GM19023 (cell line): ENCODE measurements around the gene SNCA.

ENCODE experiments used
- ATAC-seq: cut with Tn5 transposase; IDR thresholded peaks from one replicate; pipeline ENCODE4 v1.9.1; 2021; ENCODE audit warnings: mild to moderate bottlenecking, moderate library complexity; ENCODE audit not compliant: unreplicated experiment

The SNCA gene

DNA sequence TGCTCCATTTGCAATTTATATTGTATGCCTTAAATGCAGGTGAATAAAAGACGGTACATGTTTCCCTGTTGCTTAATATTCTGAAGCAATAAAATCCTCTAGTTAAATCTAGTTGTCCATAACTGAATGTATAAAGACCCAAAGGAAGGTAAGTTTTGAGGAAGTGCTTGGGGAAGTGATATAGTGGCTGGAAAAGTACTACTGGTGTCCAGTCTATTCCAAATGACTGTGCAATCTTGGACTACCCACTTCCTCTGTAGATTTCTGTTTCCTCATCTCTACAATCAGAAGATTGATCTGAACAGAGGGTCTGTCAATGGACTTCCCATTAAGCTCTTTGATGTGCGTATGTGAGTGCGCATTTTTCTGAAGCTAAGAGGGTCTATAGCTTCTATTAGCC, 17.0 kb downstream of the SNCA start:
- no peak for ATAC-seq

DNA sequence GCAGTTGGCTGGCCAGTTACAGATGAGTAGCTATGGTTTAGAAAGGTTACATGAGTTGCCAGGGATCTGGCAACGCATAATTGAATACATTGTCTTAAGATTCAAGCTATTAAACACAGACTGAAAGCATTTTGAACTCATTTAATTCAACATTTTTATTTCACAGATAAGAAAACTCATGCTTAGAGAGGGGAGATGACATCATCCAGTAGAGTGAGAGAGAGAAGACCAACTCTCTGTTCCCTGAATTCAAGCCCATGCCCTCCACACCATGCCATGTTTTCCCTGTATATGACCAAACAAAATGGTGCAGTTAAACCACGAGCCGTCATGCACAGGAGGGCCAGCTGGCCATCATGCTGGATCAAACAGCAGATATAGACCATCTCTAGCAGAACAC, 22.6 kb downstream of the SNCA start:
- no peak for ATAC-seq

DNA sequence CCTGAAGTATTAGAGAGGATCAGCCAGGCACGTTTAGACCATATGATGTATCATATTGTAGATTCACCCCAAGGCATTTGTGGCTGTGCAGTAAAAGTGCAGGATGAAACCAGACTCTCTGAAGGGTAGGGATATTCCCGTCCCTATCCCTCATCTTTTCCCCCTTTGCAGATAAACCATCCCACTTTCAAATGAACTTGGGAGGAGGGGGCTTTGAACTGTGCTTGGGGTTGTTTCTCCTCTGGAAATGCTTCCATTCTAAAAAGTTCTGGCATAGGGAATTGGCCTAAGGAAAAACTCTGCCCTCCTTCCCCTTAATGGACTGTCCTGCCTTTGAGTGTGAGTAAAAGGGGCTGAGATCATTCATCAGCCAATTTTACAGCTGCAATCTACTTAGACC, 23.8 kb downstream of the SNCA start:
- no peak for ATAC-seq

DNA sequence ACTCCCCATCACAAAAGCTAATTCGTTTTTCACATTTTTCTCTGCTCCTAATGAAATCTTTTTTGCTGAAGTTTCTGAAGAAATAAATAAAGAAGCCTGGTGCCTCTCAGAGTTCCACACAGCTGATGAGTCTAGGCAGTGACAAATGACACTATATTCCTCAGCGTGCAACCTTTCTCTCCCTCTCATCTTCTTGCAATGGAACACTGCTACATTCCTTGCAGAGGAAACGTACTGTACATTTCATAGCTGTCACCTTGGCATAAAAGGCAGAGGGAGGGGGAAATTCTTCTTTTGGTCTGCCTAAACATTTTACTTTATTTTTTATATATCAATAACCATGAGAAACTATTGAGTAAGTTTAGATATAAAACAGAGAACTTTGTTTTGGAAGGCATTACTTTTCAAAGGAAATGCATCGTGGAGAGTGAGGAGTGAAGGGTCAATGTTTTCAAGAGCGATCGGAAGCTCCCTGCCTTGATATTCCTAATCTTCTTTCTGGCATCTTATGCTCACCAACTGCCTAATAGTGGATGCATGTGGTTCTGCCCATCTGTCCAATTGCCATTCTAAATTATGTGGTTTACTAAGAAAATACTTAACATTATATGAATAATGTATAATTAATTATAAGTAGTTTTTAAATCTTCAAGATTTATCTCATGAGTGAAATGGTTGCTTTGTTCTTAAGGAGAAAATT, 29.4 kb downstream of the SNCA start:
- no peak for ATAC-seq

DNA sequence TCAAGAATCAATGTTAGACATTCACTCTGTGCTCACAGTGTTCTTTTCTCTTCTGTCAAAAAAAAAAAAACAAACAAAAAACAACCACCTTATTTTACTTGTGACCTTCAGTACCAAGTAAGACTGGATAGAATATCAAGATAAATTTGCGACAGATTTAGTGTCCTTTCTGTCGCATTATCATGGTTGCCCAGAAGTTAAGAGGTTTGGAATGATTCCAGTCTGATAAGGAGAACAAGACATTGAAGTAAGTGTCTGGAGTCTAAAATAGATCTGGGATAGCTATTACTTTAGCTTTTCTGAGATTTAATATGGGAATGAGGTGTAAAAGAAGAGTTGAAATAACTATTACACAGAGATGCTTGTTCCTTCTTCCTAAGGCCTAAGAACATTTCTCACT, 31.7 kb downstream of the SNCA start:
- ATAC-seq, result no peak

DNA sequence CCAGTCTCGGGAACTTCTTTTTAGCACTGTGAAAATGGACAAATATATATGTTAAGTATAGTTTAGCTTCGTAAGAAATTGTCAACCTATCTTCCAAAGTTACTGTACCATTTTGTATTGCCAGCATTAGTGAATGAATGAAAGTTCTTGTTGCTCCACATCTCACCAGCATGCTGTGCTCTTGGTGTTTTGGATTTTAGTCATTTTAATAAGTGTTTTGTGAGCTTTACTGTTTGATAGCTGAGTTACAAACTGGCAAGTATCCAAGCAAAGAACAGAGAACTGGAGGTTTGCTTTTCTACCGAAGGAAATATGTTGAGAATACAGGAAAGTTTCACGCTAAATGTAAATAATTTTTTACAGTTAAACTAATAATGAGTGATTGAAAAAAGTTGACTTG, 33.0 kb downstream of the SNCA start:
- no peak for ATAC-seq

DNA sequence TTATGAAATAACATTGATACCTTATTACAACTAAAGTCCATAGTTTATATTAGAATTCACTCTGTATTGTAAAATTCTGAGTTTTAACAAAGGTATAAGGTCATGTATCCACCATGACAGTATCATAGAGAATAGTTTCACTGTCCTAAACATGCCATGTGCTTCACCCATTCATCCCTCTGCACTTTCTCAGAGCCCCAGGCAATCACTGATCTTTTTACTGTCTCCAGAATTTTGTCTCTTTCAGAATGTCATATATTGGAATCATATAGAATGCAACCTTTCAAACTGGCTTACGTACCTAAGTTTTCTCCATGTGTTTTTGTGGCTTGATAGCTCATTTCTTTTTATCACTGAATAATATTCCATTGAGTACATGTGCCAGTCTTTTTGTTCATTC, 33.9 kb downstream of the SNCA start:
- ATAC-seq, result no peak

DNA sequence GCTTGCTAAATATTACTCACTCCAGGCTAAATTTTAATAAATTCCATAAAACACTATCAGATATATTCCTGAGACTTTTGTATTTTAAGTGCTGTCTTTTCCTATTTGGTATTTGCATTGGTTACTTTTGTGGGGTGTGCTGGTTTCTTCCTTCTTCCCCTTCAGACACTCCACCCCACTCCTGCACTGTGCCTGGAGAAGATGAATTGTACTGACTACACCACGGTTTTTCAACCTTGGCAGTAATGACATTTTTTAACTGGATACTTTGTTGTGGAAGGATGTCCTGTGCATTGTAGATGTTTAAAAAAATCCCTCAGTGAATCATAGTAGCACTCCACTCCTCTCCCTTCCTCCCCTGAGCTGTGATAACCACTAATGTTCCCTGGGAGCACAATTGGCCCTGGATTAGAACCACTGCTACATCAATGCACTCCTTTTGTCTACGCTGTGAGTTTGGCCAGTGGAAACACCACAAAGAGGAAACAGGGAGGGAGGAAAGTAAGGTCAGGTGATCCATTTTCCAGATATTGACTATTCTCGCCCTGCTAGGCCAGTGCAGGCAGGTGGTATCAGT, 36.3 kb downstream of the SNCA start:
- ATAC-seq, result no peak

DNA sequence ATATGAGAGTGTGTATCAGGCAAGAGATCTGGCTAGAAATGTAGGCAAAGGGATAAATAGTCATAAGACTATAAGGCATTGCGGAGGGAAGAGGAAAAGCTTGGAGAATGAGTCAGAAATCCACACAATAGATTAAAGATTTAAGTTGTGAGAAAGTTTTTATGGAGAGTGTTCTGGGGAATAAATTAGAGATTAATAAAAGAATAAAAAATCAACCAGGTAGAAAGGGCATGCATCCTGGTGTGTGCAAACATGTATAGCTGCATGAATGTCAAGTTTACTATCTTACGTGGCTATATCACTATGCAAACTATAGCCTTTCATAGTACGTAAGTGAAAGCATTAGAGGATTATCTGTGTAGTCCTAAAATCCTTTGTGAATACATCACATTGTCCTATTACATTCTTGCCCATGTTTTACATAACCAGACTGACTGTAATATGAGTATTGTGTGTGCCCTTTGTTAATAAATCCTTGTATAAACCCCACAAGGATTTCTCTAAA, 36.9 kb downstream of the SNCA start:
- no peak for ATAC-seq

DNA sequence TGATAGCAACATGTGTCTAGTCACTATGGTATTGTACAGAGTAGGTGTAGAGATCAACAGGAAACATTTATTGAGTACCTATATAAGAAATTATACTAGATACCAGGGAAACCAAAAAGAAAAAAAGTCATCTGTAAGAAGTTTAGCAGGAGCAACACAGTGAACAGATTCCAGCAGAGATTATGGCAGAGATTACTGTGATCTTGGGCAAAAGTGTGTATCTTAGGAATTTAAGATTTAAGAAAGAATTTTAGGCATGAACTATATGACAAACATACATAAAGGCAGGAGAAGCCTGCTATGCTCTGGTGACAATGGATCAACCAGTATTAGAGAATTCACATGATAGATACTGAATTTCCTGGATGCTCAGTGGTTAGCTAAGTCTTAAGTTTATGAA, 37.9 kb downstream of the SNCA start:
- no peak for ATAC-seq

DNA sequence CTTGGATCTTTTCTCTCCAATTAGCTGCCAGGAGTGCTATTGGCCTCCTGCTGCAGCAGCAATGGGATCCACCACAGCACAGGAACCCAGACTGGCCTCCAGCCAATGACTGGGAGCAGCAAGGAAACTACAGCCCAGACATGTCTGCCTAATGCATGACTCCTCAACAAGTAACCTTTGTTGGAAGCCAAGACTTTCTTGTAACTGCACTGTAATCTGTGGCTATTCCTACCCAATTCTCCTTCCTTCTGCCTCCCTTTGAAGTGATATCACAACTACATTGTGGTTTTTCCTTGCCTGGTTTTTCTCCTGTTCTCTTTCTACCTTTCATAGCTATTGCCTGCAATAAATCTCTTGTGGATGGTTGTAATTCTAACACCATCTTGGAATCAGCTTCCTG, 39.8 kb downstream of the SNCA start:
- no peak for ATAC-seq

DNA sequence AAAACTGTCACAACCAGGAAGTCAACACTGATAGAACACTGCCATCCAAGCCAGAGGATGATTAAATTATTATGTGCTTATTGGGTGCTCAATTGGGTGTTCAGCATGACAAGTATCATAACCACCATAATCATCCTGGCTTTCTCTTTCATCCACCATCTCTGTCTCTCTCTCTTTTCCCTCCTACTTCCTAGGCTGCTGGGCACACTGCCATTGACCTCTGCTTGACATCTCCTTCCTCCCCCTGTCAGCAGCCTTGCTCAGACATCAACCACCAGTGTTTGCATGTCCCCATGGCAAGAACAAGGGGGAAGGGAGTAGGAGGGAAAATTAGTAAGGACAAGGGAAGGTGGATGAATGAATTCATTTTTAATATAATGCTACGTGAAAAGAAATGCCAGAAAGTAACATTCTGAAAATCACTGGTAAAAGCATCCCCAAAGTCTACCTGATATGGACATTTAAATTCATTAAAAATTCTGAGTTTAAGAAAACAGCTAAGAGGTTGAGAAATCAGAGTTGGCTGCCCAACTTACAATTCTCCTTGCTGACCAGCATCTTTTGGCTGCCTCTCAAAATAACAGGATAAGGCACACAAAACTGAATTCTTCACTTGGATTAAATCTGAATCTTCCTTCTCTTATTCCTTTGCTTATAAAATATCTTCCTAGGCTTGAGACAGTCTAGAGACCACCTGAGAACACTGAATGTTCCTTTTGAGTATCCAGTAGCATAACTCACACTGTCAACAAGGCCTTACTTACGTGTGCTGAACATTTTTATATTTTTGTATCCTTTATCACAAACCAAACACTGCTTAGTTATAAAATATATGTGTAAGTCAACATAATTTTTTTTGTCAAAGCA, 48.5 kb downstream of the SNCA start:
- no peak for ATAC-seq

DNA sequence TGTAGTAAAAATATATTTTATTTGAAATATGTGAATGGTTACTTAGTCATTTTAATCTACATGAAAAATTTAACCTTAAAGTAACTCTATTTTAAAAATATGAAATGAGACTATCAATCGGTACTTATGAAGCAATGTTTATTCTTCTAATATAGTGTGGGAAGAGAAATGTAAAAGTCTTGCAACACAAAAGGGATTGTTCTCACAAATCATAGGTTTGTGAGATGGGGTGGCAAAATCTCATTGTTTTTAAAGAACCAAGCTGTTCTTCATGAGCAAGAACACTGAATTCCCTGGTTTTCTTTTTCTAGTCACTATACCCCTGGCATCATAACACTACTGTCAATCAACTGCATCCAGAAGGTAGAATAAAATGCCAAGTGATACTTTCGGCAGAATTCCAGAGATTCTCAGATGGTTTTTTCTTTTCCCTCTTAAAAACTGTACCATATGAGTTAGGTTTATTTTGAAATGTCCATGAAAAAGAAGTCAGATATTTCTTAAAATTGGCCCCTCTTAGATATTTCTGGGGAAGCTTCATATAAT, 52.2 kb downstream of the SNCA start:
- no peak for ATAC-seq

DNA sequence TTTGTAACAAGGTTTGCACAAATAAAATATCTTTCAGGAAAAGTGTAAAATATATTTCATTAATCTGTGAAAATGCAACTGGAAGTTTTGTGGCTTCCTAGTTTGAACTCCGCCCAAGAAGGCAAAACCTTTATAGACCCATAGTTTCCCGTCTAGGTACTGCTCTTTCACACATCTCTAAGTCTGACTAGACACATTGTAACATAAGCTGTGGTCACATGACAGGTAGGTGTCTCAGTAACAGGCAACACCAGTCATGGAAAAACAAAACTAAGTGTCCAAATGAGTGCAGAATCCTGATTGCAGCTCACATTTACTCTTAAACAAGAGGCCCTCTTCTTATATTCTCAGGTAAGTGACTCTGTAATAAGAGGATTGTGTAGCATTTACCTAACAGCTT, 55.6 kb downstream of the SNCA start:
- ATAC-seq, result no peak

DNA sequence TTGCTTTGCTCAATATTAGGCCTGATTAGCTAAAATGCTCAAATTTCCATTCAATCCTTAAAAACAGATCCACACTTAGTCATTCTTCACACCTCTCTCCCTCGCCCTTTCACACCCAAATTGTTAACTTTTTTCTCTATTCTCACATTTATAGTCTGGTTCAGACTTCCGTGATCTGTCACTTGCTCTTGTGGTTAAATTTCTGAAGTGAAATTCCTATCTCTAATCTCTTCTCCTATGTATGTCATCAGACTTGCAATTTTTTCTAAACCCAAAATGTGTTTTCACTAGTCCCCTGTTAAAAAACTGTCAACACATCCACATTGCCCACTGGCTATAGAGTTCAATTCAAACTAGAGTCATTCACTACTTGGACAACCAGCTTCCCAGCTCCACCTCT, 63.2 kb downstream of the SNCA start:
- no peak for ATAC-seq

DNA sequence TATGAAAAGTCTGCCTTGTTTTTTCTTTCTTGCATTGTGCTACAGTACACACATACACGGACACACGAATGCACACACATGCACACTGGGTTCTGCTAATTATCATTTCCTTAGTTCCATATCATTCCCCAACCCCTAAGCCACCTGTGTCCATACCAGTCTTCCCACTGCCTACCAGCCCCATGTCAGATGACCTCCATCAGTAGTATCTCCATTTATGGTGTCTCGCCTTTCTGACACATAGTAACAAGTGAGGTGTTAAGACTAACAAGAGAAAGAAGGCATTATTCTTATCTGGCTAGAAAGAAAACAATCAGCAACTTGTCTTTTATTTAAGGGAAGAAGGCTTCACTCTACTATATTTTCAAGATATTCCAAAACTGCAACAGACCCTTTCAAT, 67.1 kb downstream of the SNCA start:
- ATAC-seq, result no peak

DNA sequence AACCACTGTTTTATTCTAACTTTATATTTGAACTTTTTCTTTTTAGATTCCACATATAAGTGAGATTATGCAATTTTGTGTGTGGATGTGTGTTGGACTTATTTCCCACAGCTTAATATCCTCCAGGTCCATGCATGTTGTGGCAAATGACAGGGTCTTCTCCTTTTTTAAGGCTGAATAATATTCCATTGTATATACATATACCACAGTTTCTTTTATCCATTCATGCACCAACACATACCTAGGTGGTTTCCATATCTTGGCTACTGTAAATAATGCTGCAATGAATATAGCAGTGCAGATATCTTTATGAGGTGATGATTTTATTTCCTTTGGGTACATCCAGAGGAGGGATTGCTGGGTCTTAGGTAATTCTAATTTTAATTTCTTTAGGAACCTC, 69.0 kb downstream of the SNCA start:
- no peak for ATAC-seq

DNA sequence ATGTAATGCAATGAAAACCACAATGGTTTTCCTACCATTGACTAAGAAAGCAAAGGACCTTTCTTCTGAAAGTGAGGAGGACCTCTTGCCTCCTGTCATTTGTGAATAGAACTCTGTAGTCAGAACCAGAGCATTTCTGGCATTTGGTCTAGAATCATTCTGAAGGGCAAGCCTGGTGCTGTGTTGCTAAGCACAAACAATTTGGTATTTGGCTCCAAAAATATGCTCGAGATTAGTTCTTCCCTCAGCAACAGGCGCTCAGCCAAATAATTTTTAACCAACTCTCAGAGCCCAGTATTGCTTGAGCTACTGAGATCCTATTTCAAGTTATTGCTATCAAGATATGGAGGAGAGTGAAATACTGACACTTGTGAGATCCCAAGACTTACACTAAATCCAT, 71.0 kb downstream of the SNCA start:
- no peak for ATAC-seq

DNA sequence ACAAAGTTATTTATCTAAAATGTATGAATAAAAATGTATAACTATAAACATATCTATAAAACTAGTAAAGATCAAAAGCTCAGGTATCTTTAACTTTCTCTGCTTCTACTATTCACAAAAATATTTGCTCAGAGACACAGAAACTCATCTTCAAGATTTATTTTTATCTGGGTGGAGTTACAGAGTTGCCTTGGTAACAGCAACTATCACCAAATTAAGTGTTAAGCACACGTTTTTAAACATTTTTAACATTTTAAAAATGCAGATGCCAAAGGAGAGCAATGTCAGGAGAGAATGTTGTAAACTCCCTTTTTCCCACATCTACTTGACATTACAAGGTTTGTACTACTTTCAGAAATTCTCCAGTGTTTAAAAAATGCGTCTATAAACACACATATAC, 71.4 kb downstream of the SNCA start:
- no peak for ATAC-seq

DNA sequence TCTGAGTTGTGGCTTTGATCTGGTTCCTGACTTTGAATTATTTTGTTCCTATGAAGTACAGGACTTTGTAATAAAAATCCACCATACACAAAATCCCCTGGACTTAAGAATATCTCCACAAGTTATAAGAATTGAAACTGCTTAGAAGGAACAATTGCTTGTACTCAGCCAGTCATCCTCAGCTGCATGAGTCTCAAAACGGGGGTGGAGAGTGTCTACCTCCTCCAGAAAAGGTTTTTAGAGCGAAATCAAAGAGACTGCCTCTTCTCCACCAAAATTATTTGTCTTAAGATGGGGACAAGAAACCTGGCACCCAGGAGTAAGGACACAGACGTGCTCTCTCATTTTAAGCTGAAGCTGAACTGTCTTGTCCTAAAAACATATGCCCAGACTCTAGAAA, 74.7 kb downstream of the SNCA start:
- ATAC-seq, result no peak

DNA sequence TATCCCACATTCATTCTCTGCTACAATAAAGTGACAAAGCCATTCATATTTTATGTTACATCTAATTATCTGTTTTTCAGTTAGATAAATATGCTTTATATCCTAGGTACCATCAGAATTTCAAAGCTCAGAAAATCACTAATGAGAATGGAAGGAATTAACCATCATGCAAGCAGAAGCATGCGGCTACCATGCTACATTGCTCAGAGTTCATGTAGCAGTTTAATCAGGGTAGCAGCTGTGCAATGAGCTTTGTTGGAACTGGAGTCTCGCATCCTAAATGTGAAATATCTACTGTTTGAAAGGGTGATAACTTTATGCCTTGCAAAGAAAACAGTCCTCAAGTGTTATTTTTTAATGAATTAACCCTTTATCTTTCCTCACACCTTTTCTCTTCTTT, 77.5 kb downstream of the SNCA start:
- no peak for ATAC-seq
